Caco-2 (cell line): ENCODE data around the gene GALR2. TPM values are rescaled to one million over a fixed set of nuclear protein-coding genes. Genes with fewer than 3 reads are reported as not detected.
"Not testable (repeated sequence)": the region's sequence is repeated elsewhere in the genome, so short reads cannot be mapped to it uniquely, and the experiment has no call there.

Experiments used
- BruUV-seq: library from RNA; stranded (reverse); fragments of 400-500 nt; replicated peaks from 2 replicates; lab custom pipeline; 2021; lab: Mats Ljungman, UMichigan
- CTCF ChIA-PET: fragments of 300-600 bp; sonication (Branson Sonifier 250); formaldehyde crosslinking; loops from one replicate; lab custom pipeline; 2022; ENCODE audit warnings: antibody characterized with exemption; lab: Charles Lee
- POLR2A ChIA-PET: fragments of 300-600 bp; sonication (Branson Sonifier 250); formaldehyde crosslinking; loops from one replicate; lab custom pipeline; 2022; ENCODE audit warnings: antibody characterized with exemption; lab: Charles Lee
- DNase-seq, 2 experiments: peaks; one replicate each; pipeline versions ENCODE4 v3.0.0 to v3.0.0-alpha.2; 2020 to 2022
- H3K27me3 ChIP-seq: replicated peaks from 2 replicates; pipeline ENCODE4 v1.6.0; 2011; ENCODE audit warnings: low read length; ENCODE audit not compliant: control insufficient read depth, insufficient read depth
- H3K36me3 ChIP-seq: 2 replicates; pipeline ENCODE4 v1.5.1; 2011; ENCODE audit warnings: low read length; ENCODE audit not compliant: control insufficient read depth, insufficient read depth
- H3K4me1 ChIP-seq: fragments of 250-450 bp; sonication (Bioruptor Pico); 2 replicates; pipeline ENCODE4 v1.5.1; 2020; ENCODE audit warnings: mild to moderate bottlenecking
- H3K4me3 ChIP-seq: 2 replicates; pipeline ENCODE4 v1.5.1; 2011; ENCODE audit warnings: low read depth, mild to moderate bottlenecking, control low read depth, low read length
- H3K9me3 ChIP-seq: fragments of 250-450 bp; sonication (Bioruptor Pico); 2 replicates; pipeline ENCODE4 v1.5.1; 2020; ENCODE audit warnings: mild to moderate bottlenecking, moderate library complexity
- H3K27ac Mint-ChIP-seq: one replicate; pipeline ENCODE4 v1.8.0; 2022; ENCODE audit warnings: mixed read lengths; ENCODE audit not compliant: unreplicated experiment
- H3K27me3 Mint-ChIP-seq: one replicate; pipeline ENCODE4 v1.8.0; 2022; ENCODE audit warnings: mixed read lengths; ENCODE audit not compliant: insufficient read depth, unreplicated experiment
- H3K36me3 Mint-ChIP-seq: one replicate; pipeline ENCODE4 v1.8.0; 2022; ENCODE audit warnings: mild to moderate bottlenecking, mixed read lengths; ENCODE audit not compliant: insufficient read depth, unreplicated experiment
- H3K4me1 Mint-ChIP-seq: one replicate; pipeline ENCODE4 v1.8.0; 2022; ENCODE audit warnings: low read depth, mixed read lengths; ENCODE audit not compliant: unreplicated experiment
- H3K4me3 Mint-ChIP-seq: one replicate; pipeline ENCODE4 v1.8.0; 2022; ENCODE audit warnings: mild to moderate bottlenecking, moderate library complexity, mixed read lengths; ENCODE audit not compliant: unreplicated experiment
- H3K9me3 Mint-ChIP-seq: one replicate; pipeline ENCODE4 v1.8.0; 2022; ENCODE audit warnings: mixed read lengths; ENCODE audit not compliant: unreplicated experiment
- CTCF ChIP-seq, 2 experiments: fragments of 200-600 bp in 1 of 2; IDR thresholded peaks; 1 replicate in 1 of 2; 2 replicates in 1 of 2; pipeline versions ENCODE4 v1.5.1 to v1.8.0; 2011 to 2022; ENCODE audit warnings: antibody characterized with exemption in 1 of 2, control low read depth in 1 of 2, inconsistent platforms in 1 of 2, low read depth in 1 of 2, low read length in 1 of 2, mild to moderate bottlenecking in 1 of 2, moderate library complexity in 1 of 2; ENCODE audit not compliant: insufficient read depth in 1 of 2, severe bottlenecking in 1 of 2, unreplicated experiment in 1 of 2
- intact Hi-C: fragments of 100-400 bp; cut with micrococcal nuclease; formaldehyde crosslinking; loops from one replicate; pipeline ENCODE4 v1.10.0; 2022; ENCODE audit not compliant: unreplicated experiment
- total RNA-seq: library from RNA; stranded (reverse); gene quantifications from 2 replicates; pipeline ENCODE4 v1.2.3, GENCODE V29; 2022

GALR2 gene
- total RNA-seq, 1 experiment from 2014 or later = 0.50 TPM

GRCh38 chr17:76039121-76039520 lies 35.5 kb upstream of the GALR2 start:
- H3K27ac Mint-ChIP-seq = no peak overlapping the region

GRCh38 chr17:76040376-76040775 lies 34.2 kb upstream of the GALR2 start:
- POLR2A ChIA-PET = no interaction called here
- H3K4me3 ChIP-seq = no peak overlapping the region
- no peak overlapping the region for H3K4me3 Mint-ChIP-seq
- no peaks in the 10 kb centered on the region for H3K27me3 Mint-ChIP-seq
- H3K27ac Mint-ChIP-seq = no peak overlapping the region
- intact Hi-C loops = no loop called here
- H3K36me3 ChIP-seq = peaks cover 9% of the 10 kb centered on the region
- H3K36me3 Mint-ChIP-seq = peaks cover 67% of the 10 kb centered on the region
- no peaks in the 10 kb centered on the region for H3K9me3 Mint-ChIP-seq
- no peaks in the 10 kb centered on the region for H3K4me1 ChIP-seq
- CTCF ChIA-PET = no interaction called here
- no peak for TF ChIP-seq CTCF (IDR thresholded peaks at IDR 0.05; ENCODE audit: insufficient read depth in 1 of 2, low read depth in 1 of 2, low read length in 1 of 2, severe bottlenecking in 1 of 2, unreplicated experiment in 1 of 2)
- H3K4me1 Mint-ChIP-seq = no peaks in the 10 kb centered on the region
- H3K9me3 ChIP-seq = no peaks in the 10 kb centered on the region
- no peak for DNase-seq
- no peaks in the 10 kb centered on the region for H3K27me3 ChIP-seq
- BruUV-seq = no TSS peak

More at GRCh38 chr17:76039121-76039520, 35.5 kb upstream of the GALR2 start:
- H3K27me3 Mint-ChIP-seq = no peaks in the 10 kb centered on the region
- intact Hi-C loops = no loop called here
- no peak overlapping the region for H3K4me3 Mint-ChIP-seq
- POLR2A ChIA-PET = interaction anchor here (0.6 kb wide), 1 partner anchor 47 kb away, joined by 3 read pairs; no protein-coding TSS in a partner anchor
- no TSS peak for BruUV-seq
- Histone ChIP-seq H3K27me3 (no peaks in the 10 kb centered on the region), H3K36me3 (peaks cover 7% of the 10 kb centered on the region; the same call in 1 of the 2 replicates), H3K4me1 (no peaks in the 10 kb centered on the region), H3K4me3 (no peak overlapping the region), H3K9me3 (no peaks in the 10 kb centered on the region)
- H3K4me1 Mint-ChIP-seq = no peaks in the 10 kb centered on the region
- H3K9me3 Mint-ChIP-seq = no peaks in the 10 kb centered on the region
- TF ChIP-seq CTCF (IDR thresholded peaks at IDR 0.05; ENCODE audit: insufficient read depth in 1 of 2, low read depth in 1 of 2, low read length in 1 of 2, severe bottlenecking in 1 of 2, unreplicated experiment in 1 of 2) = no peak
- DNase-seq = no peak
- CTCF ChIA-PET = no interaction called here
- peaks cover 55% of the 10 kb centered on the region for H3K36me3 Mint-ChIP-seq

GRCh38 chr17:76042868-76043267 lies 31.7 kb upstream of the GALR2 start:
- H3K4me1 Mint-ChIP-seq, H3K9me3 ChIP-seq, H3K4me3 Mint-ChIP-seq, POLR2A ChIA-PET, intact Hi-C loops, H3K9me3 Mint-ChIP-seq, BruUV-seq, H3K36me3 ChIP-seq, H3K4me3 ChIP-seq, H3K4me1 ChIP-seq, H3K27ac Mint-ChIP-seq, H3K27me3 Mint-ChIP-seq, H3K27me3 ChIP-seq, DNase-seq: not testable (repeated sequence)
- CTCF ChIA-PET = interaction anchor here (0.5 kb wide), 1 partner anchor 105 kb away, joined by 7 read pairs; no protein-coding TSS in a partner anchor
- H3K36me3 Mint-ChIP-seq = peaks cover 88% of the 10 kb centered on the region

- peaks cover 86% of the 10 kb centered on the region for H3K36me3 Mint-ChIP-seq
- H3K36me3 ChIP-seq, H3K9me3 ChIP-seq, H3K27ac Mint-ChIP-seq, intact Hi-C loops, H3K9me3 Mint-ChIP-seq, H3K4me1 ChIP-seq, H3K4me3 Mint-ChIP-seq, DNase-seq, H3K27me3 ChIP-seq, H3K4me1 Mint-ChIP-seq, CTCF ChIA-PET, H3K27me3 Mint-ChIP-seq, POLR2A ChIA-PET, H3K4me3 ChIP-seq, BruUV-seq: not testable (repeated sequence)
Measured at GRCh38 chr17:76044475-76045007, 30.0 kb upstream of the GALR2 start.
